Activated T-helper 9 cell treated with anti-CD3 and anti-CD28 coated beads, Interleukin-2, amount 50 U/mL, for 16 hours (primary cell): Measurements from ENCODE around the gene NMB.
"Not testable (repeated sequence)": the region's sequence is repeated elsewhere in the genome, so short reads cannot be mapped to it uniquely, and the experiment has no call there.

Source experiments
- DNase-seq: peaks from one replicate; pipeline ENCODE4 v3.0.0-alpha.2; 2020; ENCODE audit warnings: low read depth

The NMB gene

GRCh38 chr15:84654689-84655453 is 3.1 kb downstream of the NMB start:
- peak; percentile 66 for DNase-seq

GRCh38 chr15:84653910-84654688 is 3.9 kb downstream of the NMB start, which contains the start of gene WDR73:
Gene WDR73 (minus strand): TSS chr15:84654283. CDS start chr15:84654274, 9 bp downstream.
- DNase-seq, result peak; percentile 97

GRCh38 chr15:84653584-84653909 is 4.5 kb downstream of the NMB start:
- DNase-seq, result no peak

GRCh38 chr15:84649706-84650105 is 8.3 kb downstream of the NMB start:
- no peak for DNase-seq

- DNase-seq, result no peak
These were observed 9.5 kb downstream of the NMB start for GRCh38 chr15:84648539-84648938.

GRCh38 chr15:84647726-84648125 is 10.3 kb downstream of the NMB start:
- DNase-seq, result no peak

- no peak for DNase-seq
These were observed 12.0 kb downstream of the NMB start for GRCh38 chr15:84645997-84646396.

GRCh38 chr15:84645496-84645895 is 12.5 kb downstream of the NMB start:
- no peak for DNase-seq

GRCh38 chr15:84643838-84644237 is 14.2 kb downstream of the NMB start:
- no peak for DNase-seq

GRCh38 chr15:84642640-84643039 is 15.4 kb downstream of the NMB start:
- DNase-seq, result not testable (repeated sequence)

GRCh38 chr15:84641871-84642270 is 16.1 kb downstream of the NMB start:
- DNase-seq, result not testable (repeated sequence)

- DNase-seq, result no peak
These were observed 19.9 kb downstream of the NMB start for GRCh38 chr15:84638103-84638502.

- no peak for DNase-seq
These were observed 23.7 kb downstream of the NMB start for GRCh38 chr15:84634228-84634837.

GRCh38 chr15:84633311-84634227 is 24.4 kb downstream of the NMB start:
- DNase-seq, result peak; percentile 58

GRCh38 chr15:84631706-84632272 is 26.2 kb downstream of the NMB start:
- no peak for DNase-seq

- DNase-seq, result no peak
These were observed 29.0 kb downstream of the NMB start for GRCh38 chr15:84629033-84629432.

- no peak for DNase-seq
These were observed 32.9 kb downstream of the NMB start for GRCh38 chr15:84625123-84625522.

- DNase-seq, result no peak
These were observed 33.6 kb downstream of the NMB start for GRCh38 chr15:84624359-84624758.

- DNase-seq, result no peak
These were observed 36.5 kb downstream of the NMB start for GRCh38 chr15:84621358-84621979.

GRCh38 chr15:84620626-84621025 is 37.4 kb downstream of the NMB start:
- DNase-seq, result no peak

GRCh38 chr15:84616235-84616634 is 41.8 kb downstream of the NMB start:
- DNase-seq, result no peak
